ENCODE data around the gene LYPLAL1.
A peak's percentile ranks its signal among the peaks of the same experiment; 100 is the strongest.
"Not testable (repeated sequence)": the region's sequence is repeated elsewhere in the genome, so short reads cannot be mapped to it uniquely, and the experiment has no call there.

The LYPLAL1 gene

GRCh38 chr1:219163401-219163954 is 10.2 kb upstream of the LYPLAL1 start:
- no peak for DNase-seq (ENCODE audit: low spot score)

DNA sequence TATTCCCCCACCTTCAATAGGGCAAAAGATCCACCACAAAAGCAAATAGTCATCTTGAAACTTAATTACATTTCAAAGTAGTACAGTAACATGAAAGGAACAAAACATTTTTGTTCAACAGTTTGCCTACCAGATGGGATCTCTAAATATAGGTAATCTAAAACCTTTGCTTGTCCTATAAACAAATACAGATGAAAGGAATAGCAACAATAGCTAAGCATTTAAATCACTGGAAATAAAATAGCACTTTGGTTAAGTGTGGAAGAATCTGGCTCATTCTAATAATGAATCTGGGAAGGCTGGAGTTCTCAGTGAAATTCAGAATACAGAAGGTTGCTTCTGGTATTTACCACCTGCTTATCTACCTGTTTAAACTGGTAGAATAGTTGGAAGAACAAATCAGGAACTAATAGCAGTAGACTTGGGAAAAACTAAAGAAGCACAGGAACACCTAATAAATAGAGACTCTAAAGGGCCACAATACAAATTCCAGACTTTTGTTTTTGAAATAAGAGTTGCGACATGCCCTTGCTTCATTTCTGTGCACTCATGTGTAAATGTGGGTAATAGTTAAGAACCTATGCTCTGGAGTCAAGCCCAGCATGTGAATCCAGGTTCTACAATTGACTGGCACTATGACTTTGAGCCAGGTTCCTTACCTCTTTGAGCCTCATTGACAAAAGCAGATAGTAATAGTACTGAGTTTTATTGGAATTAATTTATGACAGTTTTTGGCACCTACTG is 2.3 kb upstream of the LYPLAL1 start:
- DNase-seq (ENCODE audit: low spot score): no peak

- DNase-seq (ENCODE audit: low spot score): no peak
These were observed 857 bp upstream of the LYPLAL1 start for GRCh38 chr1:219172821-219173220.

DNA sequence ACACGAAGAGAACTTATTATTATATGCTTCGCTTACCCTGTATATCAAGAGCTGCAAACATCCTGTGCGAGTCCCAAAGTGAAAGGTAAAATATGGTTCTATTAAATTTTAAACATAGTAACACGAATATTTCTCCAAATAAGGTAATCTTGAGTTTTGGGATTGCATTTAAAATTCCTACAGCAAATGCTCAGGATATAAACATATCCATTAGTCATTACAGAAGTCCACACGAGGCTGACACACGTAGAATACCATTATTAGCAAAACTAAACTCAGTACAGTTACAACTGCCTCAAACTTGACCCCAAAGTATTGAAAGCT is 282 bp upstream of the LYPLAL1 start:
- DNase-seq (ENCODE audit: low spot score): no peak

DNA sequence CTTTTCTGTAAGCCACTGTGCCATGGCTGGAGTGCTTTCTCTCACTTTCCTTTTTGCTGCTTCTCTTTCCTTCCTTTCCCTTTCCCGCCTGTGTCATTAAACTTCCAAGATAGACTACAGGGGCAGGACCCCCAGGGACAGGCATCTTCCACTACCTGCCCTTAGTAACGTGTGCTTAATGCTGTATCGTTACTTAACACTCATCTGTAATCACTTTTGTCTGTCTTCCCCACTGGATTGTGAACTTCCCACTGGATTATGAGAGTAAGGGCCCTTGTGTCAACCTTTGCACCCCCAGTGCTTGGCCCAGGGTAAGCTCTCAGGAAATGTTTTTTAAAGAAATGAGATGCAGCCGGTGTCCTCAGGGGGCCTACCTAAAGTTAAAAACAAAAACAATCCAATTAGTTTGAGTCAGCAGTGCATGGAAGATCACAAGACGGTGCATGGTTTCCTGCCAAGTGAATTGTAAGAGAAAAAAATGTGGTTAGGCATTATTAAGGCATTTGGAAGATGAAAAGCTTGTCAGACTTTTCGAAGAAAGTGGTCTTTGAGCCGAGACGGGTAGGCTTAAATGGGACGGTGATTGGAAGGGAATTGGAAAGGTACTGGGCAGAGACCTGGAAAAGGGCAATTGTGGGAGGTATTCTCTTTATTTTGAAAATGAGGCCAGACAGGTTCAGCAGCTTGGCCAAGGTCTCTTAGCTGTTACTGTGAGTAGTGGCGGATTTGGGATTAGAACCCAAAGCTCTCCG is 958 bp downstream of the LYPLAL1 start:
- peak; percentile 35 for DNase-seq (ENCODE audit: low spot score)

DNA sequence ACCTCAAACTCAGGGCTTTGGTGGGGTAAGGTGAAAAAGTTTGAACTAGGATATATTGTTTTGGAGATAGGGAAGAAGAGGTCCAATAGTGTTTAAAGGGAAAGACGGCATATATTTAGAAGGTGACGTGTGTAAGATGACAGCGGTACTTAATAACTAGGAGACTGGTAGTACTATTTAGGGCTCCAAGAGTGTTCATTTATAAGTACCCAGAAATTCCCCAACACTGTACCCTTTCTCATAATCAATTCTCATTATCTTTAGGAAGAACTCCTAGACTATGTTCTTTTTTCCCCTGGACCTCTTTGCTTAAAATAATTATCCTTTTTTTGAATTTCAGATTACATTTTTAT is 1.5 kb downstream of the LYPLAL1 start:
- no peak for DNase-seq (ENCODE audit: low spot score)

- DNase-seq (ENCODE audit: low spot score): no peak
These were observed 2.5 kb downstream of the LYPLAL1 start for GRCh38 chr1:219176168-219176567.

- no peak for DNase-seq (ENCODE audit: low spot score)
These were observed 3.7 kb downstream of the LYPLAL1 start for GRCh38 chr1:219177363-219177762.

GRCh38 chr1:219177940-219178339 is 4.3 kb downstream of the LYPLAL1 start:
- no peak for DNase-seq (ENCODE audit: low spot score)

- DNase-seq (ENCODE audit: low spot score): no peak
These were observed 5.6 kb downstream of the LYPLAL1 start for GRCh38 chr1:219179293-219179692.

DNA sequence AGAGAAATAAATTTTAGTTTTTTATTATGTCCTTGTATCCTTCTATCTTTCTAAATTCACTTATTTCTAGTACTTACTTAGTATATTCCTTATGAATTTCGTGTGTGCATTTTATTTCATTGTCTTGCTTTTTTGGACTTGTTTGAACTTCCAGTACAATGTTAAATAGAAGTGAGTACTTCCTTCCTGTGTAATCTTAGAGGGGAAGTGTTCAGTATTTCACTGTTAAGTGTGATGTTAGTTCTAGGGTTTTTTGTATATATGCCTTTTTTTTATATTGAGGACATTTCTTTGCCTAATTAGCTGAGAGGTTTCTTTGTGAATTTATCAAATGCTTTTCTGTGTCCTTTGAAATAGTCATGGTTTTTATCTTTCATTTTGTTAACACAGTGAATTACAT is 10.7 kb downstream of the LYPLAL1 start:
- DNase-seq (ENCODE audit: low spot score): no peak

GRCh38 chr1:219185486-219186117 is 11.9 kb downstream of the LYPLAL1 start:
- DNase-seq (ENCODE audit: low spot score): no peak

GRCh38 chr1:219188331-219188803 is 14.7 kb downstream of the LYPLAL1 start:
- DNase-seq (ENCODE audit: low spot score): no peak

DNA sequence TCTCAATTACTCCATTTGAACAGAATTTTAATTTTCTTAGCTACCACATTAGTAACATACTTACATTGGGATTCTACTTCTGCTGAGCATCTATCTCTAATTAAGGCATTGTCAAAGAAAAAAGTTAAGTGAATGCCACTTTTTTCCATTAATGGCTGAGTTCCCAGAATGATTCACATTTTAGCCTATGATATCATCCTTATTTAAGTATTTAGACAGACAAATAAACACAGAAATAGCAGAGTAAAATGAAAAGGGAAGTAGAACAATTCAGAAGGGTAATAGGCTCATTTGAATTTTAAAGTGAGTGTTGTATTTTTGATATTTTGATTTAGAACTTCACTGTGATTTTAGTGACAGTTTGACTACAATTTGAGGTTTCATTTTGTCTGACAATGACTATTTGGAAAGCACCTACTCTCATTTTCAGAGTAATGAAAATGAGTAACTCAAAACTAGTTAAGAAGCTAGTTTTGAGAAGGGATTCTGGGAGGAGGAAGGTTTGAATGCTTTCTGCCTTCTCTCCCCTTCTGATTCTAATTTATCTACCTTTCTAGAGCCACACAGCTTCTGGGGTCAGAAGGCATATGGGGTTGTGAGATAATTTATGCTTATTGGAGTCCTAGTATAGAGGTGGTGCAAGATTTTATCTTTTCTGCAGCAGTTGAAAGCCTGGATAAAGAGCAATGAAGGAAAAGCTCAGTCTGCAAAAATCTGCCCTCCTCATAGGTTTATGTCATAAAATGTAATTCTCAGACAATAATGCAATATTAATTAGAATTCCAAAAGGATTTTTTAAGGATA is 15.5 kb downstream of the LYPLAL1 start:
- no peak for DNase-seq (ENCODE audit: low spot score)

- no peak for DNase-seq (ENCODE audit: low spot score)
These were observed 16.3 kb downstream of the LYPLAL1 start for GRCh38 chr1:219189952-219190351.

DNA sequence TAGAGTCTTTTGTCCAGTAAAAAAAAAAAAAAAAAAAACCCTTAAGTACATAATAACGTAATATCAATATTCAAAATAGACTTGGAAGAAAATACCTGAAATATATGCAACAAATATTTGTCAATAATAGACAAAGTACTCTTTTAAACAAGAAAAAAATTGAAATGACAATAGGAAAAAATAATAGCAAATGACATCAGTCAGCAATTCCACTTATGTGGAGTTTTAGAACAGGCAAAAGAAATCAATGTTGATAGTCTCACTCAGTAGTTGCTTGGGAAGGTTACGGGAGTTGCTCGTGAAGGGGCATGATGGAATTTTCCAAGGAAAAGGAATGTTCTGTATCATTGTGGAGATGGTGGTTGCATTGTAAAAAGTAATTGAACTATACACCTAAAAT is 16.9 kb downstream of the LYPLAL1 start:
- no peak for DNase-seq (ENCODE audit: low spot score)

- DNase-seq (ENCODE audit: low spot score): not testable (repeated sequence)
These were observed 22.2 kb downstream of the LYPLAL1 start for GRCh38 chr1:219195833-219196232.

GRCh38 chr1:219201656-219202055 is 28.0 kb downstream of the LYPLAL1 start:
- no peak for DNase-seq (ENCODE audit: low spot score)

DNA sequence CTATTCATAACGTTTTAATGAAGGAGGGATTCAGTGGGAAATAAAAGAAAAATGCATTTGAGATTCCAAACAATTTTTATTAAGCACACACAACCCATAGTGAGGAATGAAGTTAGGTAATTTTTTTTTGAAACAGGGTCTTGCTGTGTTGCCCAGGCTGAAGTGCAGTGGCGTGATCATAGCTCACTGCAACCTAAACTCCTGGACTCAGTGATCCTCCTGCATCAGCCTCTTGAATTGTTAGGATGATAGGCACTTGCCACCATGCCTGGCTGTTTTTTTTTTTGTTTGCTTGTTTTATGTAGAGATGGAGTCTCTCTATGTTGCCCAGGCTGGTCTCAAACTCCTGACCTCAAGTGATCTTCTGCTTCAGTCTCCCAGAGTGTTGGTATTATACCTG is 28.9 kb downstream of the LYPLAL1 start:
- no peak for DNase-seq (ENCODE audit: low spot score)

- no peak for DNase-seq (ENCODE audit: low spot score)
These were observed 32.7 kb downstream of the LYPLAL1 start for GRCh38 chr1:219206350-219206749.

GRCh38 chr1:219209578-219209977 is 35.9 kb downstream of the LYPLAL1 start:
- DNase-seq (ENCODE audit: low spot score): no peak

DNA sequence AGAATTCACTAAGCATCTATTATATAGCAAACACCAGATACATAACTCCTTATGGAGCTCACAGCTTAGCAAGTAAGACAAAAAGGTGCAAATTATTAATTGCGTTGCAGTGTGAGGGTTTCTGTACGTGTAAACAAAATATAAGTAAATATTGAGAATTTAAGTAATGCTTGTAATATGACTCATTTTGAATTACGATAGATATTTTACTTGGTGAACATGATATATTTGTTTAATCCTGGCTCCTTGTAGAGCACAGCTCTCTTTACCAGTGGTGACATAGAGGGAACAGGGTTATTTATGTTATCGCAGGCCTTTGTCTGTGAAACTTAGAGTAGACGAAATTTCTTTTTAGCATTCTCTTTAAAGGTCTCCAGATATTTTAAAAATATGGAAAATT is 36.4 kb downstream of the LYPLAL1 start:
- no peak for DNase-seq (ENCODE audit: low spot score)

Measured in CD4-positive, alpha-beta T cell treated with Interleukin-15 for 4 hours (primary cell).